Trophoblast cell (in vitro differentiated cells and primary cell): ENCODE measurements around the gene EPN1.

Experiments
- DNase-seq, 2 donors: peaks; one replicate each; pipeline ENCODE4 v3.0.0-alpha.2; 2016
- H2AFZ ChIP-seq: 2 replicates; pipeline ENCODE4 v1.6.1; 2013; ENCODE audit warnings: low read length, moderate library complexity, mild to moderate bottlenecking; ENCODE audit not compliant: insufficient read depth, poor library complexity
- H2AK5ac ChIP-seq: 2 replicates; pipeline ENCODE4 v1.6.1; 2013; ENCODE audit warnings: mild to moderate bottlenecking, low read length
- H2BK120ac ChIP-seq: 2 replicates; pipeline ENCODE4 v1.6.1; 2013; ENCODE audit warnings: low read length, mild to moderate bottlenecking, moderate library complexity; ENCODE audit not compliant: insufficient read depth, poor library complexity
- H2BK12ac ChIP-seq: 2 replicates; pipeline ENCODE4 v1.6.1; 2013; ENCODE audit warnings: mild to moderate bottlenecking, low read length, moderate library complexity
- H2BK5ac ChIP-seq: 2 replicates; pipeline ENCODE4 v1.6.1; 2013; ENCODE audit warnings: low read length, low read depth, moderate library complexity, mild to moderate bottlenecking; ENCODE audit not compliant: poor library complexity
- H3K14ac ChIP-seq: 2 replicates; pipeline ENCODE4 v1.6.1; 2013; ENCODE audit warnings: mild to moderate bottlenecking, low read length
- H3K18ac ChIP-seq: 2 replicates; pipeline ENCODE4 v1.6.1; 2013; ENCODE audit warnings: mild to moderate bottlenecking, low read length
- H3K23ac ChIP-seq: 2 replicates; pipeline ENCODE4 v1.6.1; 2013; ENCODE audit warnings: low read length
- H3K27ac ChIP-seq: 2 replicates; pipeline ENCODE4 v1.5.1; 2013; ENCODE audit warnings: low read depth, mild to moderate bottlenecking, inconsistent platforms, low read length, moderate library complexity
- H3K27me3 ChIP-seq: 2 replicates; pipeline ENCODE4 v1.6.1; 2013; ENCODE audit warnings: inconsistent platforms, mild to moderate bottlenecking, low read length, moderate library complexity; ENCODE audit not compliant: insufficient read depth
- H3K36me3 ChIP-seq, 2 experiments: 1 replicate in 1 of 2; 2 replicates in 1 of 2; pipeline ENCODE4 v1.6.1; 2013; ENCODE audit warnings: low read length in 2 of 2, mild to moderate bottlenecking in 2 of 2, moderate library complexity in 1 of 2; ENCODE audit not compliant: insufficient read depth in 2 of 2, control insufficient read depth in 1 of 2
- H3K4ac ChIP-seq: 2 replicates; pipeline ENCODE4 v1.6.1; 2013; ENCODE audit warnings: low read depth, mild to moderate bottlenecking, low read length, moderate library complexity
- H3K4me1 ChIP-seq, 2 experiments: 1 replicate in 1 of 2; 2 replicates in 1 of 2; pipeline ENCODE4 v1.6.1; 2013; ENCODE audit warnings: low read length in 2 of 2, mild to moderate bottlenecking in 2 of 2, moderate library complexity in 1 of 2; ENCODE audit not compliant: insufficient read depth in 2 of 2, control insufficient read depth in 1 of 2
- H3K4me2 ChIP-seq: 2 replicates; pipeline ENCODE4 v1.6.1; 2013; ENCODE audit warnings: inconsistent platforms, mild to moderate bottlenecking, low read length, moderate library complexity
- H3K4me3 ChIP-seq: 2 replicates; pipeline ENCODE4 v1.5.1; 2013; ENCODE audit warnings: mild to moderate bottlenecking, low read depth, low read length, inconsistent platforms
- H3K79me1 ChIP-seq: one replicate; pipeline ENCODE4 v1.6.1; 2013; ENCODE audit warnings: low read length
- H3K79me2 ChIP-seq: 2 replicates; pipeline ENCODE4 v1.6.1; 2013; ENCODE audit warnings: low read length, mild to moderate bottlenecking; ENCODE audit not compliant: control insufficient read depth, insufficient read depth, poor library complexity
- H3K9ac ChIP-seq: 2 replicates; pipeline ENCODE4 v1.6.1; 2013; ENCODE audit warnings: mild to moderate bottlenecking, low read length
- H3K9me3 ChIP-seq: 2 replicates; pipeline ENCODE4 v1.6.1; 2013; ENCODE audit warnings: low read depth, mild to moderate bottlenecking, control low read depth, inconsistent platforms, low read length; ENCODE audit not compliant: insufficient read depth
- H4K12ac ChIP-seq: 2 replicates; pipeline ENCODE4 v1.6.1; 2013; ENCODE audit warnings: low read depth, mild to moderate bottlenecking, low read length, moderate library complexity
- H4K8ac ChIP-seq: 2 replicates; pipeline ENCODE4 v1.6.1; 2013; ENCODE audit warnings: low read depth, mild to moderate bottlenecking, low read length, moderate library complexity
- H4K91ac ChIP-seq: one replicate; pipeline ENCODE4 v1.6.1; 2013; ENCODE audit warnings: low read depth, mild to moderate bottlenecking, low read length, moderate library complexity
- WGBS: extraction: QIAGEN DNeasy Blood & Tissue Kit; methylation state at CpG from one replicate; pipeline ENCODE4 v1.1.7; 2013; ENCODE audit warnings: missing lambda C conversion rate; ENCODE audit not compliant: insufficient read length, insufficient coverage; ENCODE audit errors: extremely low coverage; 5-methylcytosine and 5-hydroxymethylcytosine counted together

The EPN1 gene

DNA sequence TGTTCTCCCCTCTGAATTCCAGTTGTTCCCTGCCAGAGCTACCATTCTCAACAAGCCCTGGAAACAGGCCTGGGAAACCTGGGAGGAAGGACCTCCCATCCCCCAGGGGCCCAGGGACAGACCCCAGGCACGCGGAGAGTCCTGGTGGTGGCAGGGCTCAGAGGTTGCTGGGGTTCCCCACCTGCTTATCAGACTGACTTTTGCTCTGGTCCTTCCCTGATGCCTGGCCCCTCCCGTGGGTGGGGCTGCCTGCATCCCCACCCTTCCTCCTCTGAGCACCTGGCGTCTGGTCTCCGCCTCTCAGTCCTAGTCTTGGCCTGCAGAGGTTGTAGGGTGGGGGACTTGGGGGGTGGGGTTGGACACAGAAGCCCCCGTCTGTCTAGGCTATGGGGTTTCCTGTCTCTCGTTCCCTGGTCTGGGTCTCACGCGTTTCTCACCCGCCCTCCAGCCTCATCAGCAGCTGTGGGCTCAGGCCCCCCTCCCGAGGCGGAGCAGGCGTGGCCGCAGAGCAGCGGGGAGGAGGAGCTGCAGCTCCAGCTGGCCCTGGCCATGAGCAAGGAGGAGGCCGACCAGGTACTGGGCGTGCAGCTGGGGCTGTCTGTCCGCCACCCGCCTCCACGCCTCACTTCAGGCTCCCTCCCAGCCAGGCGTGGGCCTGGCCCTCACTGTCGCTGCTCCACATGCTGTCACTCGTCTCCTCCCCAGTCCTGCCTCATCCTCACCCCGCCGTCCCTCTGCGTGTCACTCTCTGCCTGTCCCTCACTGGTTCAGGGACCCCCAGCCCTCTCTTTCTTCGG is 13.6 kb downstream of the EPN1 start:
- H3K27ac ChIP-seq = no peak overlapping the region
- no peak overlapping the region for H3K14ac ChIP-seq
- H4K12ac ChIP-seq = no peak overlapping the region
- H3K23ac ChIP-seq = no peak overlapping the region
- H3K36me3 ChIP-seq = peaks cover 89 to 90% of the 10 kb centered on the region in 2 experiments
- H4K8ac ChIP-seq = no peak overlapping the region
- no peak for DNase-seq
- H2BK120ac ChIP-seq = no peak overlapping the region
- no peak overlapping the region for H2AFZ ChIP-seq
- H4K91ac ChIP-seq = no peak overlapping the region
- WGBS = no CpG with 5 or more reads among the region's 27 CpGs
- H3K9ac ChIP-seq = no peak overlapping the region
- H3K18ac ChIP-seq = no peak overlapping the region
- H3K9me3 ChIP-seq = peaks cover 2% of the 10 kb centered on the region
- H2BK12ac ChIP-seq = no peak overlapping the region
- no peaks in the 10 kb centered on the region for H3K27me3 ChIP-seq
- H3K79me1 ChIP-seq = no peaks in the 10 kb centered on the region
- H3K4me2 ChIP-seq = no peak overlapping the region
- H3K79me2 ChIP-seq = no peaks in the 10 kb centered on the region
- H2AK5ac ChIP-seq = no peak overlapping the region
- no peaks in the 10 kb centered on the region for H3K4me1 ChIP-seq
- no peak overlapping the region for H2BK5ac ChIP-seq
- H3K4ac ChIP-seq = no peak overlapping the region
- H3K4me3 ChIP-seq = no peak overlapping the region

DNA sequence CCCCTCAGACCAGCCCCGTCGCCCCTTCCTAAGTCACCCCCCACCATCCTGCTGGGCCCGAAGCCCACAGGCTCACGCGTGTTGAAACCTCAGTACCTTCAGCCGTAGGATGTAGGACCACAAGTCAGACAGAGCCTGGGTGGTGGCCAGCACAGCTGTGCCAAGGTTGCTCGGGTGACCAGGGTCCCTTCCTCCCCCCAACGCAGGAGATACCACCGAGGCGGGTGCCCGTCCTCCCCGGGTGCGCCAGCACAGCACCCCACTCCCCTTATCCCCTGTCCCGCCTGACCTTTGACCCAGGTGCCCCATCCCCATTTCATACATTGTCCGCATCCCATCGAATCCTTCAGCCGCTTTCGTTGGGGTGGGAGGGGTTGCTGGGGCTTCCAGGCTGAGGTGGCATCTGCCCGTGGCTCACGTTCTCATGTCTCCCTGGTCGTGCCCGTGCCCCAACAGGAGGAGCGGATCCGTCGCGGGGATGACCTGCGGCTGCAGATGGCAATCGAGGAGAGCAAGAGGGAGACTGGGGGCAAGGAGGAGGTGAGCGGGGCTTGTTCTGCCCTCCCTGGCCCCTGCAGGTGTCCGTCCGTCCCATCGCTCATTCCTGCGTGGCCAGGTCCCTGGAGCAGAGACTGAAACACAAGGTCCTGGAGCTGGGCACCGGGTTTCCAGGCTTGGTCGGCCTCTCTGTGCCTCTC is 14.5 kb downstream of the EPN1 start:
- no peaks in the 10 kb centered on the region for H3K79me1 ChIP-seq
- no peaks in the 10 kb centered on the region for H3K4me1 ChIP-seq
- H3K4me2 ChIP-seq = no peak overlapping the region
- H4K8ac ChIP-seq = no peak overlapping the region
- H2BK12ac ChIP-seq = no peak overlapping the region
- H3K27me3 ChIP-seq = no peaks in the 10 kb centered on the region
- H3K36me3 ChIP-seq = peaks cover 89 to 92% of the 10 kb centered on the region in 2 experiments
- DNase-seq = no peak
- H2BK5ac ChIP-seq = no peak overlapping the region
- no peaks in the 10 kb centered on the region for H3K79me2 ChIP-seq
- H4K12ac ChIP-seq = no peak overlapping the region
- H3K9me3 ChIP-seq = peaks cover 2% of the 10 kb centered on the region
- no peak overlapping the region for H2BK120ac ChIP-seq
- no peak overlapping the region for H3K4ac ChIP-seq
- no peak overlapping the region for H3K27ac ChIP-seq
- no CpG with 5 or more reads among the region's 35 CpGs for WGBS
- no peak overlapping the region for H2AK5ac ChIP-seq
- H4K91ac ChIP-seq = no peak overlapping the region
- no peak overlapping the region for H3K14ac ChIP-seq
- H3K18ac ChIP-seq = no peak overlapping the region
- H2AFZ ChIP-seq = no peak overlapping the region
- H3K9ac ChIP-seq = no peak overlapping the region
- H3K23ac ChIP-seq = no peak overlapping the region
- no peak overlapping the region for H3K4me3 ChIP-seq

DNA sequence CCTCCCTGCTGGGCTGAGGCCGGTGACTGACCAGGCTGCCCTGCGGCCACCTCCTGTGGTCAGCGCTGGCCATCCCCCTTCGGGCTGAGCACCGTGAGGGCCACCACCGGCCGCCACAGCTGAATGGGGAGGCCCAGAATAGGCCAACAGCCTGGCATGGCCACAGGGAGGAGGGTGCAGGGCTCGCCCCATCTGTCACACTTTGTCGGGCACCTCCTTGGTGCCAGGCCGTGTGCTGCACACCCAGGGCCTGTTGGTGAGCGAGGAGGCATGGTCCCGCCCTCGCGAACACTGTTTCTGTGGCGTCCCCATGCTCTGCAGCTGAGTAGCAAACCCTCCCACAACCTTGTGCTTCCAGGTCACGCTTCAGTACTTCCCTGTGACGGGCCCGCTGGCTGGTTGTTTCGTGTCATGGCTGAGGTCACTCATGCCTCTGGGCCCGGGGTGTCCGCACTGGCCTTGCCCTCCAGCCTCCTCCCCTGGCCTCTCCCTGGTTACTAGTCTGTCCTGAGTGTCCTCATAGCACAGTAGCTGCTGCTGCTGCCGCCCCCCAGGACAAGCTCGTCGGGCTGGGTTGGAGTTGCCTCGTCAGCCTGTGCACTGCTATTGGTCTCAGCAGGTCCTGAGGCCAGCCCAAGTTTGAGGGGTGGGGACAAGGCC is 15.2 kb downstream of the EPN1 start:
- Histone ChIP-seq H4K8ac (no peak overlapping the region), H3K18ac (no peak overlapping the region), H3K27ac (no peak overlapping the region), H4K91ac (no peak overlapping the region), H2BK120ac (no peak overlapping the region), H2BK5ac (no peak overlapping the region), H4K12ac (no peak overlapping the region), H3K4me2 (no peak overlapping the region), H3K14ac (no peak overlapping the region), H3K9ac (no peak overlapping the region), H3K4ac (no peak overlapping the region), H3K79me1 (no peaks in the 10 kb centered on the region), H2BK12ac (no peak overlapping the region), H3K23ac (no peak overlapping the region), H3K36me3 (peaks cover 89 to 92% of the 10 kb centered on the region in 2 experiments), H3K9me3 (no peaks in the 10 kb centered on the region), H2AFZ (no peak overlapping the region), H3K4me3 (no peak overlapping the region), H3K27me3 (no peaks in the 10 kb centered on the region), H3K79me2 (no peaks in the 10 kb centered on the region), H2AK5ac (no peak overlapping the region), H3K4me1 (no peaks in the 10 kb centered on the region)
- no CpG with 5 or more reads among the region's 25 CpGs for WGBS
- DNase-seq = no peak

DNA sequence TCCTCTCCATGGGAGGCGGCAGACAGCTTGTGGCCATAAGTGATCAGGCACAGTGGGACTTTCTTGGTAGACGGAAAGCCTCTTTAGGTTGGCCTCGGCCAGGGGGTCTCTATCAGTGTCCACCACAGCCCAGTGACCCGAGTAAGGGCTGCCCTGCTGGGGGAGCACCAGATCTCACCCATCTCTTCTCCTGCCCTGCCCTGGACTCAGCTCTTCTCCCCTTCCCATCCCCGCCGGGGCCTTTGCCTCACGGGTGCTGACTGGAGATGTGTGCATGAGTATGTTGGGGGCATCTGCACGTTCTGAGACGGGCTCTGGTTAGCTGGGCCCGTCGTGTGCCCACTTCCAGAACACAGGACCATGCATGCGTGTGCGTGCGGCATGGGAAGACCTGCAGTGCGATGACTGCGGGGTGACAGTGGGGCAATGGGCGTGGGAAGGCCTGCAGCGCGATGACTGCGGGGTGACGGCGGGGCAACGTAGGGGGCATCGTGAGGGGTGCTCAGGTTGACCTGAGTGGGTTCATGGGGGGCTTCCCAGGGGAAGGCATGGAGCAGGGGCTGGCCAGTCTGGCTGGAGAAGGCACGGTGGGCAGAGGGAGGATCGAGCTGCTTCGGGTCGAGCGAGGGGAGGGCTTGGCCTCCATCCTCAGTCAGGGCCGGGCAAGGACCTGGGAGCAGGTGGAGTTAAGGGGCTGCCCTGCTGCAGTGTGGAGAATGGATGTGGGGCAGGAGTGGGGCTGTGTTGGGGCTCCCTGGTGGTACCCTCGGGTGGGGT is 15.9 kb downstream of the EPN1 start:
- no peak overlapping the region for H3K27ac ChIP-seq
- no peak overlapping the region for H3K4me2 ChIP-seq
- H3K4me3 ChIP-seq = no peak overlapping the region
- no peak overlapping the region for H2AFZ ChIP-seq
- H3K4me1 ChIP-seq = no peaks in the 10 kb centered on the region
- H3K27me3 ChIP-seq = no peaks in the 10 kb centered on the region
- WGBS = no CpG with 5 or more reads among the region's 31 CpGs
- no peaks in the 10 kb centered on the region for H3K79me1 ChIP-seq
- no peak overlapping the region for H3K23ac ChIP-seq
- H4K91ac ChIP-seq = no peak overlapping the region
- no peak overlapping the region for H4K8ac ChIP-seq
- no peaks in the 10 kb centered on the region for H3K79me2 ChIP-seq
- H2BK12ac ChIP-seq = no peak overlapping the region
- H4K12ac ChIP-seq = no peak overlapping the region
- DNase-seq = no peak
- H3K36me3 ChIP-seq = peaks cover 89 to 92% of the 10 kb centered on the region in 2 experiments
- H3K18ac ChIP-seq = no peak overlapping the region
- no peak overlapping the region for H2AK5ac ChIP-seq
- no peak overlapping the region for H3K14ac ChIP-seq
- no peaks in the 10 kb centered on the region for H3K9me3 ChIP-seq
- H3K9ac ChIP-seq = no peak overlapping the region
- H3K4ac ChIP-seq = no peak overlapping the region
- H2BK120ac ChIP-seq = no peak overlapping the region
- no peak overlapping the region for H2BK5ac ChIP-seq
